ENCODE results near the gene BPIFA2.

The BPIFA2 gene

GRCh38 chr20:33191955-33192354, 24.0 kb downstream of the BPIFA2 start:
- in situ Hi-C loops (cut with HindIII; ENCODE audit: low sequenced_read_pairs) = loop anchor here (5.0 kb wide), 1 partner anchor 55 kb away; no protein-coding TSS in a partner anchor

- in situ Hi-C loops (cut with HindIII; ENCODE audit: low sequenced_read_pairs) = loop anchor here (5.0 kb wide), 1 partner anchor 54 kb away; no protein-coding TSS in a partner anchor
These were observed 25.0 kb downstream of the BPIFA2 start for GRCh38 chr20:33192912-33193501.

- in situ Hi-C loops (cut with HindIII; ENCODE audit: low sequenced_read_pairs) = no loop called here
These were observed 31.1 kb downstream of the BPIFA2 start for GRCh38 chr20:33199026-33199425.

- in situ Hi-C loops (cut with HindIII; ENCODE audit: low sequenced_read_pairs) = no loop called here
These were observed 34.5 kb downstream of the BPIFA2 start for GRCh38 chr20:33202451-33202850.

GRCh38 chr20:33203444-33203843, 35.5 kb downstream of the BPIFA2 start:
- in situ Hi-C loops (cut with HindIII; ENCODE audit: low sequenced_read_pairs) = no loop called here

- in situ Hi-C loops (cut with HindIII; ENCODE audit: low sequenced_read_pairs) = no loop called here
These were observed 41.8 kb downstream of the BPIFA2 start for GRCh38 chr20:33209789-33210188.

- in situ Hi-C loops (cut with HindIII; ENCODE audit: low sequenced_read_pairs) = no loop called here
These were observed 42.4 kb downstream of the BPIFA2 start for GRCh38 chr20:33210371-33210770.

- in situ Hi-C loops (cut with HindIII; ENCODE audit: low sequenced_read_pairs) = no loop called here
These were observed 44.0 kb downstream of the BPIFA2 start for GRCh38 chr20:33211817-33212424.

- in situ Hi-C loops (cut with HindIII; ENCODE audit: low sequenced_read_pairs) = no loop called here
These were observed 49.1 kb downstream of the BPIFA2 start, which contains the start of gene BPIFA3 for GRCh38 chr20:33217052-33217451. BPIFA3 (plus strand) TSS chr20:33217352; CDS start chr20:33217537, 185 bp downstream.

GRCh38 chr20:33224399-33224798, 56.4 kb downstream of the BPIFA2 start:
- in situ Hi-C loops (cut with HindIII; ENCODE audit: low sequenced_read_pairs) = no loop called here

- in situ Hi-C loops (cut with HindIII; ENCODE audit: low sequenced_read_pairs) = no loop called here
These were observed 61.9 kb downstream of the BPIFA2 start for GRCh38 chr20:33229843-33230242.

Data from endothelial cell of hepatic sinusoid (primary cell).